ENCODE data around the gene SLC29A2. TPM values are rescaled to one million over a fixed set of nuclear protein-coding genes. Genes with fewer than 3 reads are reported as not detected.
A peak's percentile ranks its signal among the peaks of the same experiment; 100 is the strongest.

SLC29A2 gene
- total and polyA plus RNA-seq, 2 donors from 2014 or later, result 10.4 to 17.5 TPM

- no peaks in the 10 kb centered on the region for H3K9me3 ChIP-seq (ENCODE audit: control insufficient read depth in 2 of 3, insufficient read depth in 1 of 3, low read length in 3 of 3)
- H3K27me3 ChIP-seq (ENCODE audit: control insufficient read depth, insufficient read depth, low read length), result no peaks in the 10 kb centered on the region
- H3K27ac ChIP-seq (ENCODE audit: low read depth in 2 of 2, low read length in 2 of 2), result no peak overlapping the region
- H3K4me3 ChIP-seq (ENCODE audit: low read length in 3 of 3), result no peak overlapping the region
- peaks cover 0 to 4% (median 0%) of the 10 kb centered on the region in 3 donors for H3K36me3 ChIP-seq (ENCODE audit: control insufficient read depth in 2 of 3, insufficient read depth in 3 of 3, low read length in 3 of 3)
- FAIRE-seq, result no peak
- H3K9ac ChIP-seq (ENCODE audit: low read length in 3 of 3), result no peak overlapping the region
- TF ChIP-seq, protein P1, sequence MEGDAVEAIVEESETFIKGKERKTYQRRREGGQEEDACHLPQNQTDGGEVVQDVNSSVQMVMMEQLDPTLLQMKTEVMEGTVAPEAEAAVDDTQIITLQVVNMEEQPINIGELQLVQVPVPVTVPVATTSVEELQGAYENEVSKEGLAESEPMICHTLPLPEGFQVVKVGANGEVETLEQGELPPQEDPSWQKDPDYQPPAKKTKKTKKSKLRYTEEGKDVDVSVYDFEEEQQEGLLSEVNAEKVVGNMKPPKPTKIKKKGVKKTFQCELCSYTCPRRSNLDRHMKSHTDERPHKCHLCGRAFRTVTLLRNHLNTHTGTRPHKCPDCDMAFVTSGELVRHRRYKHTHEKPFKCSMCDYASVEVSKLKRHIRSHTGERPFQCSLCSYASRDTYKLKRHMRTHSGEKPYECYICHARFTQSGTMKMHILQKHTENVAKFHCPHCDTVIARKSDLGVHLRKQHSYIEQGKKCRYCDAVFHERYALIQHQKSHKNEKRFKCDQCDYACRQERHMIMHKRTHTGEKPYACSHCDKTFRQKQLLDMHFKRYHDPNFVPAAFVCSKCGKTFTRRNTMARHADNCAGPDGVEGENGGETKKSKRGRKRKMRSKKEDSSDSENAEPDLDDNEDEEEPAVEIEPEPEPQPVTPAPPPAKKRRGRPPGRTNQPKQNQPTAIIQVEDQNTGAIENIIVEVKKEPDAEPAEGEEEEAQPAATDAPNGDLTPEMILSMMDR (IDR thresholded peaks at IDR 0.05; ENCODE audit: borderline replicate concordance, extremely low read depth, insufficient read depth), result peak; percentile 30
- intact Hi-C loops (cut with DNase I), result no loop called here
- H3K4me1 ChIP-seq (ENCODE audit: control insufficient read depth in 2 of 3, insufficient read depth in 2 of 3, low read depth in 1 of 3, low read length in 3 of 3), result no peaks in the 10 kb centered on the region
- DNase-seq, result peak in 2 of 5 donors; percentile 33 to 76
Observed at GRCh38 chr11:66363805-66364535, 7.6 kb downstream of the SLC29A2 start.

- Histone ChIP-seq H3K9me3 (ENCODE audit: control insufficient read depth in 2 of 3, insufficient read depth in 1 of 3, low read length in 3 of 3) (no peaks in the 10 kb centered on the region), H3K36me3 (ENCODE audit: control insufficient read depth in 2 of 3, insufficient read depth in 3 of 3, low read length in 3 of 3) (peaks cover 0 to 4% (median 0%) of the 10 kb centered on the region in 3 donors), H3K4me3 (ENCODE audit: low read length in 3 of 3) (no peak overlapping the region), H3K4me1 (ENCODE audit: control insufficient read depth in 2 of 3, insufficient read depth in 2 of 3, low read depth in 1 of 3, low read length in 3 of 3) (no peaks in the 10 kb centered on the region), H3K27me3 (ENCODE audit: control insufficient read depth, insufficient read depth, low read length) (no peaks in the 10 kb centered on the region), H3K27ac (ENCODE audit: low read depth in 2 of 2, low read length in 2 of 2) (no peak overlapping the region), H3K9ac (ENCODE audit: low read length in 3 of 3) (no peak overlapping the region)
- DNase-seq (no peak), FAIRE-seq (no peak)
- TF ChIP-seq, protein P1 (IDR thresholded peaks at IDR 0.05; ENCODE audit: borderline replicate concordance, extremely low read depth, insufficient read depth), result no peak
- intact Hi-C loops (cut with DNase I), result no loop called here
Observed at GRCh38 chr11:66363187-66363601, 8.4 kb downstream of the SLC29A2 start.

GRCh38 chr11:66362481-66363147 is 8.9 kb downstream of the SLC29A2 start:
- FAIRE-seq, result no peak
- Histone ChIP-seq H3K27me3 (ENCODE audit: control insufficient read depth, insufficient read depth, low read length) (no peaks in the 10 kb centered on the region), H3K9ac (ENCODE audit: low read length in 3 of 3) (no peak overlapping the region), H3K4me1 (ENCODE audit: control insufficient read depth in 2 of 3, insufficient read depth in 2 of 3, low read depth in 1 of 3, low read length in 3 of 3) (no peaks in the 10 kb centered on the region), H3K36me3 (ENCODE audit: control insufficient read depth in 2 of 3, insufficient read depth in 3 of 3, low read length in 3 of 3) (no peaks in the 10 kb centered on the region), H3K9me3 (ENCODE audit: control insufficient read depth in 2 of 3, insufficient read depth in 1 of 3, low read length in 3 of 3) (no peaks in the 10 kb centered on the region), H3K4me3 (ENCODE audit: low read length in 3 of 3) (no peak overlapping the region), H3K27ac (ENCODE audit: low read depth in 2 of 2, low read length in 2 of 2) (no peak overlapping the region)
- intact Hi-C loops (cut with DNase I), result no loop called here
- TF ChIP-seq, protein P1 (IDR thresholded peaks at IDR 0.05; ENCODE audit: borderline replicate concordance, extremely low read depth, insufficient read depth), result no peak
- no peak for DNase-seq

Data from kidney (tissue), 14 donors.